ENCODE measurements around the gene GNAI3. TPM values are rescaled to one million over a fixed set of nuclear protein-coding genes. Genes with fewer than 3 reads are reported as not detected.

Gene GNAI3
- total and polyA plus RNA-seq, 2 donors (not counting 3 experiments of a cell fraction or from before 2014, with no cell fraction given), result 5.0 to 14.0 TPM

DNA sequence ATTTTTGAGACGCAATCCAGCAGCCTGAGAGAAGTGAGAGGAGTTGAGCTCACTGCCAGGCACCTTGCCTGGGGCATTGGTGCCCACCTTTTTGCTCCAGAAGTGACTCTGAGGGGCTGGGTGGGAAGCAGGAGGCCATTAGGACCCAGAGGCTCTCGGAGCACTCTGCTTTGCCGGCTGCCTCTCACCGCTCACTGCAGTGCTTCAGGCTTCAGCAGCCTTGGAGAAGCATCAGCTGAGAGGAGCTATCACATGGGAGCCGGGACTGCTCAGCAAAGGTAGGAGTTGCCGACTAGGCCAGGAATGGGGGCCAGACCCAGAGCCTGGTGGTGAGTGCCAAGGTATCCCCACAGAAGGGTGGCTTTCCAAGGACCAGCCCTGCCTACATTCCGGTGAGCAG, 8.7 kb upstream of the GNAI3 start, which contains the start of gene GPR61:
GPR61 (plus strand) TSS at position 197 of the 400 bp plus-strand sequence. CDS start 3,151 bp downstream, outside the sequence.
- Histone ChIP-seq H3K79me2 (ENCODE audit: control insufficient read depth, insufficient read depth, low read length) (no peaks in the 10 kb centered on the region), H2AFZ (ENCODE audit: low read depth, low read length) (no peak within 1 kb of the TSS), H3K9me1 (replicated peaks; ENCODE audit: control insufficient read depth, extremely low read depth, insufficient read depth, low read length) (no peaks in the 10 kb centered on the region), H3K9ac (replicated peaks; ENCODE audit: extremely low read depth, insufficient read depth, low read length) (no peak within 1 kb of the TSS), H3K36me3 (ENCODE audit: control insufficient read depth in 2 of 2, extremely low read depth in 1 of 2, insufficient read depth in 2 of 2, low read length in 2 of 2) (no peaks in the 10 kb centered on the region), H3K4me1 (ENCODE audit: control insufficient read depth, extremely low read depth, insufficient read depth, low read length) (no peaks in the 10 kb centered on the region), H3K27ac (ENCODE audit: insufficient read depth, low read depth, low read length) (no peak within 1 kb of the TSS), H4K20me1 (replicated peaks; ENCODE audit: control insufficient read depth, extremely low read depth, insufficient read depth, low read length) (no peaks in the 10 kb centered on the region), H3K4me3 (replicated peaks in 1 of 3; ENCODE audit: insufficient read depth in 1 of 3, low read depth in 1 of 3, low read length in 3 of 3) (no peak within 1 kb of the TSS), H3K27me3 (ENCODE audit: control insufficient read depth in 2 of 2, insufficient read depth in 2 of 2, low read length in 2 of 2) (no peaks in the 10 kb centered on the region), H3K9me3 (replicated peaks; ENCODE audit: control insufficient read depth, insufficient read depth, low read length) (no peaks in the 10 kb centered on the region), H3K4me2 (ENCODE audit: insufficient read depth, low read length) (no peak within 1 kb of the TSS)
- ChIA-PET POLR2A (no interaction called here), CTCF (interaction anchor here (1.6 to 18.7 kb wide), 3 partner anchors 40 to 101 kb away, joined by 3 to 955 read pairs (median 42); partner anchors contain the start of genes AMIGO1 and CYB561D1)
- no peak for FAIRE-seq
- no TSS peak for BruUV-seq (replicated peaks)
- DNase-seq (ENCODE audit: low read depth, low spot score), result no peak
- intact Hi-C loops (cut with micrococcal nuclease), result loop anchor here (10.0 kb wide), 1 partner anchor 355 kb away; no protein-coding TSS in a partner anchor
- TF ChIP-seq GATA2 (IDR thresholded peaks at IDR 0.05; ENCODE audit: insufficient read depth, insufficient read length, low read depth, low read length), result no peak
- no peak for TF ChIP-seq POLR2A (IDR thresholded peaks at IDR 0.05; ENCODE audit: low read depth, low read length)
- no peak for TF ChIP-seq MYC (IDR thresholded peaks at IDR 0.05; ENCODE audit: low read depth, low read length)
- TF ChIP-seq, protein P1, sequence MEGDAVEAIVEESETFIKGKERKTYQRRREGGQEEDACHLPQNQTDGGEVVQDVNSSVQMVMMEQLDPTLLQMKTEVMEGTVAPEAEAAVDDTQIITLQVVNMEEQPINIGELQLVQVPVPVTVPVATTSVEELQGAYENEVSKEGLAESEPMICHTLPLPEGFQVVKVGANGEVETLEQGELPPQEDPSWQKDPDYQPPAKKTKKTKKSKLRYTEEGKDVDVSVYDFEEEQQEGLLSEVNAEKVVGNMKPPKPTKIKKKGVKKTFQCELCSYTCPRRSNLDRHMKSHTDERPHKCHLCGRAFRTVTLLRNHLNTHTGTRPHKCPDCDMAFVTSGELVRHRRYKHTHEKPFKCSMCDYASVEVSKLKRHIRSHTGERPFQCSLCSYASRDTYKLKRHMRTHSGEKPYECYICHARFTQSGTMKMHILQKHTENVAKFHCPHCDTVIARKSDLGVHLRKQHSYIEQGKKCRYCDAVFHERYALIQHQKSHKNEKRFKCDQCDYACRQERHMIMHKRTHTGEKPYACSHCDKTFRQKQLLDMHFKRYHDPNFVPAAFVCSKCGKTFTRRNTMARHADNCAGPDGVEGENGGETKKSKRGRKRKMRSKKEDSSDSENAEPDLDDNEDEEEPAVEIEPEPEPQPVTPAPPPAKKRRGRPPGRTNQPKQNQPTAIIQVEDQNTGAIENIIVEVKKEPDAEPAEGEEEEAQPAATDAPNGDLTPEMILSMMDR (IDR thresholded peaks at IDR 0.05; ENCODE audit: extremely low read depth in 1 of 2, insufficient read depth in 1 of 2, low read depth in 1 of 2, low read length in 2 of 2), result no peak
- no peak for TF ChIP-seq POLR2AphosphoS5 (IDR thresholded peaks at IDR 0.05; ENCODE audit: insufficient read depth, low read depth, low read length)
- TF ChIP-seq JUN (IDR thresholded peaks at IDR 0.05; ENCODE audit: borderline replicate concordance, insufficient read depth, insufficient read length, low read depth), result no peak
- dilution Hi-C loops (cut with MboI; ENCODE audit: extremely low pct_ligation_motif_present, low sequenced_read_pairs), result no loop called here

Data from endothelial cell of umbilical vein (primary cell).